Activated T-cell treated with anti-CD3 and anti-CD28 coated beads, Interleukin-2, amount 50 U/mL, for 72 hours (primary cell): ENCODE results near the gene KIAA1217. TPM values are rescaled to one million over a fixed set of nuclear protein-coding genes. Genes with fewer than 3 reads are reported as not detected.

ENCODE experiments used
- ATAC-seq, 2 donors: fragments of 150-1000 bp; cut with Tn5 transposase; replicated peaks in 1 of 2; 2 replicates each; pipeline ENCODE4 v1.10.0; 2021; ENCODE audit warnings: moderate library complexity in 2 of 2, mild to moderate bottlenecking in 1 of 2
- DNase-seq, 2 donors: peaks; one replicate each; pipeline ENCODE4 v3.0.0; 2021 to 2022; ENCODE audit warnings: mixed read lengths in 1 of 2
- H3K27ac Mint-ChIP-seq: one replicate; pipeline ENCODE4 v1.8.0; 2022; ENCODE audit warnings: mild to moderate bottlenecking, moderate library complexity, mixed read lengths
- H3K27me3 Mint-ChIP-seq: one replicate; pipeline ENCODE4 v1.8.0; 2022; ENCODE audit warnings: low read depth, mixed read lengths
- H3K36me3 Mint-ChIP-seq, 2 donors: one replicate each; pipeline ENCODE4 v1.8.0; 2022; ENCODE audit warnings: mixed read lengths in 2 of 2, mild to moderate bottlenecking in 1 of 2; ENCODE audit not compliant: insufficient read depth in 2 of 2
- H3K4me1 Mint-ChIP-seq: one replicate; pipeline ENCODE4 v1.8.0; 2022; ENCODE audit warnings: low read depth, mixed read lengths
- H3K4me3 Mint-ChIP-seq, 2 donors: one replicate each; pipeline ENCODE4 v1.8.0; 2022; ENCODE audit warnings: mild to moderate bottlenecking in 2 of 2, mixed read lengths in 2 of 2, moderate library complexity in 2 of 2
- H3K9me3 Mint-ChIP-seq, 2 donors: one replicate each; pipeline ENCODE4 v1.8.0; 2022; ENCODE audit warnings: mixed read lengths in 2 of 2
- total RNA-seq, 2 donors: library from RNA; stranded (reverse); gene quantifications; one replicate each; pipeline ENCODE4 v1.2.3, GENCODE V29; 2022

Gene KIAA1217
- total RNA-seq, 2 donors from 2014 or later, result 0.60 to 0.84 TPM

- Mint-ChIP-seq H3K4me3 (no peak overlapping the region), H3K36me3 (no peaks in the 10 kb centered on the region), H3K27me3 (peaks cover 4% of the 10 kb centered on the region), H3K4me1 (no peaks in the 10 kb centered on the region), H3K9me3 (no peaks in the 10 kb centered on the region), H3K27ac (no peak overlapping the region)
- no peak for DNase-seq
- ATAC-seq, result no peak
Observed at GRCh38 chr10:24193330-24193729, 15.6 kb upstream of the KIAA1217 start.

DNA sequence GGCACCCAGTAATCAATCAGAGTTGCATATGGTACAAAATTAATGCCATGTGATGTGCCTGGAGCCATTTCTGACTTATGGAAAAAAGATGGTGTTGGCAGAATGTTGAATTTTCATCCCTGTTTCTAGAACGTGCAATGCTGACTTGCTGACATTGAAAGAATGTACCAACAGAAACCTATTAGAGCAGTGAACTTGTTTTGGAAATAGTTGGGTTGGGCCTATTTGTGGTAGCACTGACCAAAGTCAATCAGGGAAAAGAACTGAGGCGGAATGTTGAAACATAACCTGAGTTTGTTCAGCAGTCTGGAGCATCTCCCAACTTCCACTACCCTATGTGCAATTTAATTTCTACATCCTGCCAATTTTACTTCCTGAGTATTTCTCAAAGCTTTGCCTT lies 11.7 kb upstream of the KIAA1217 start:
- Mint-ChIP-seq H3K27me3 (peaks cover 3% of the 10 kb centered on the region), H3K4me3 (no peak overlapping the region), H3K9me3 (no peaks in the 10 kb centered on the region), H3K27ac (no peak overlapping the region), H3K4me1 (no peaks in the 10 kb centered on the region), H3K36me3 (no peaks in the 10 kb centered on the region)
- no peak for ATAC-seq
- DNase-seq, result no peak

- H3K4me1 Mint-ChIP-seq, result peaks cover 12% of the 10 kb centered on the region
- peaks cover 37% of the 10 kb centered on the region for H3K27me3 Mint-ChIP-seq
- no peaks in the 10 kb centered on the region for H3K36me3 Mint-ChIP-seq
- H3K9me3 Mint-ChIP-seq, result no peaks in the 10 kb centered on the region
- DNase-seq (no peak), ATAC-seq (no peak)
- no peak overlapping the region for H3K27ac Mint-ChIP-seq
- H3K4me3 Mint-ChIP-seq, result no peak overlapping the region
Observed at GRCh38 chr10:24201503-24202180, 7.3 kb upstream of the KIAA1217 start.

DNA sequence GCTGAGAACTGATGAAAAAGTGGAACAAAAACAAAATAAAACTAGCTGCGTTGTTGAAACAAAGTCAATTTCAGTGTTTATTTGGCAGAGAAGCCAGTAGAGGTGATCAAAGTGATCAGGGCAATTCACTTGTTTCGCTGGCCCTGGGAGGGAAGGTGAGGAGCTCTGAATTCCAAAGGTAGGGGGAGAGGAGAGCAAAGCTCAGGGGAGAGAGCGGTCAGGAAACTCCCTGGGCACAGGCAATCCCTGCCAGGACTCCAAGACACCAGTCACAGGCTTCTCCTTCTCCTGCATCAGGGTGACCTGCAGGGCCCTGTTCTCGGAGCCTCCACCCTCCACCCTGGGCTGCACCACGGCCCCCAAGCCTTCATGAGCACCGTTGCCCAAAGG lies 6.8 kb upstream of the KIAA1217 start:
- no peaks in the 10 kb centered on the region for H3K9me3 Mint-ChIP-seq
- ATAC-seq (no peak), DNase-seq (no peak)
- H3K4me1 Mint-ChIP-seq, result peaks cover 12% of the 10 kb centered on the region
- no peak overlapping the region for H3K27ac Mint-ChIP-seq
- no peak overlapping the region for H3K4me3 Mint-ChIP-seq
- peaks cover 43% of the 10 kb centered on the region for H3K27me3 Mint-ChIP-seq
- H3K36me3 Mint-ChIP-seq, result no peaks in the 10 kb centered on the region

GRCh38 chr10:24205821-24206220 lies 3.1 kb upstream of the KIAA1217 start:
- Mint-ChIP-seq H3K9me3 (no peaks in the 10 kb centered on the region), H3K4me3 (peak overlapping the region in 1 of 2 donors; percentile 51)
- ATAC-seq, result peak in 1 of 2 donors; percentile 24

DNA sequence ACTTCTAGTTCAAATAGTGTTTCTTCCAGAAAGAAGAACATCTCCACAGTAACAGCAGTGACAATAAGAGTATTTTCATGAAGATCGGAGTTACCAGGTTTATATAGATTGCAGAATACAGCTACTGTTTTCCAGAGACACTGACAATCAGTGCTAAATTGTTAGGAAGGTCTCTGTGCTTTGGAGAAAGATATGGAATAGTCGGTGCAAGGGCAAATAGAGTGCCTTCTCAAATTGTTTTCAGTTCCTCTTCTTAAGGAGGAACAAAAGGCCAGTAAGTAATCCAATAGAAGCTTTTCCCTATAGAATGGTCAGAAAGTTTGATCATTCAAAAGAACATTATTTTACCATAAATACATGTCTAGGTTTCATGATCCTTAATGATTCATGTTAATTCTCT lies 2.6 kb upstream of the KIAA1217 start:
- Mint-ChIP-seq H3K4me3 (peak overlapping the region in 1 of 2 donors; percentile 51), H3K27me3 (peaks cover 68% of the 10 kb centered on the region), H3K27ac (peak overlapping the region; percentile 73), H3K4me1 (peaks cover 44% of the 10 kb centered on the region), H3K36me3 (peaks cover 3 to 4% of the 10 kb centered on the region in 2 donors), H3K9me3 (no peaks in the 10 kb centered on the region)
- DNase-seq (no peak), ATAC-seq (no peak)

More at GRCh38 chr10:24205821-24206220, 3.1 kb upstream of the KIAA1217 start:
- H3K36me3 Mint-ChIP-seq, result peaks cover 3 to 4% of the 10 kb centered on the region in 2 donors
- peaks cover 63% of the 10 kb centered on the region for H3K27me3 Mint-ChIP-seq
- H3K27ac Mint-ChIP-seq, result peak overlapping the region; percentile 73
- peaks cover 42% of the 10 kb centered on the region for H3K4me1 Mint-ChIP-seq
- DNase-seq, result no peak

DNA sequence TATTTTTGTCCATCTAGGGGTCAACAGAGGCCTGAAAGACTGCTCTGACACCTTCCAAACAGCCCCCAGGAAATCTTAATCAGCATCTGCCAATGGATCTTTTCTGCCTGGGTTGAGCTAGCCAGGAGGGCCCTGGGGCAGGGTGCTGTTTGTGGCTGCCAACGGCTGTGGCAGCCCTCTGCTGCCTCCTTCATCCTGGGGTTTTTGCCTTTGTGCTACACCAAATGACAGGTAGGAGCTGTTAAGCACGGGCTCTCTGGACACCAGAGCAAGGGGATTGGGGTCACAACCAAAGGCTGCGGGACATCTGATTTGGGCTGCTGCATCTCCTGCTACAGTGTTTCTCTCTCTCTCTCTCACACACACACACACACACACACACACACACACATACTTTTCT lies 2.0 kb upstream of the KIAA1217 start:
- no peak for ATAC-seq
- peaks cover 3 to 4% of the 10 kb centered on the region in 2 donors for H3K36me3 Mint-ChIP-seq
- H3K27me3 Mint-ChIP-seq, result peaks cover 72% of the 10 kb centered on the region
- no peaks in the 10 kb centered on the region for H3K9me3 Mint-ChIP-seq
- H3K4me3 Mint-ChIP-seq, result no peak overlapping the region
- no peak for DNase-seq
- H3K27ac Mint-ChIP-seq, result no peak overlapping the region
- H3K4me1 Mint-ChIP-seq, result peaks cover 44% of the 10 kb centered on the region

GRCh38 chr10:24207341-24207740 lies 1.6 kb upstream of the KIAA1217 start:
- Mint-ChIP-seq H3K4me3 (no peak overlapping the region), H3K27me3 (peaks cover 72% of the 10 kb centered on the region), H3K36me3 (peaks cover 3 to 4% of the 10 kb centered on the region in 2 donors), H3K27ac (no peak overlapping the region), H3K9me3 (no peaks in the 10 kb centered on the region), H3K4me1 (peaks cover 44% of the 10 kb centered on the region)
- no peak for DNase-seq
- no peak for ATAC-seq

- no peak for ATAC-seq
- H3K4me3 Mint-ChIP-seq, result peak overlapping the region; percentile 87 to 89
Observed at GRCh38 chr10:24207781-24208611, 942 bp upstream of the KIAA1217 start.

DNA sequence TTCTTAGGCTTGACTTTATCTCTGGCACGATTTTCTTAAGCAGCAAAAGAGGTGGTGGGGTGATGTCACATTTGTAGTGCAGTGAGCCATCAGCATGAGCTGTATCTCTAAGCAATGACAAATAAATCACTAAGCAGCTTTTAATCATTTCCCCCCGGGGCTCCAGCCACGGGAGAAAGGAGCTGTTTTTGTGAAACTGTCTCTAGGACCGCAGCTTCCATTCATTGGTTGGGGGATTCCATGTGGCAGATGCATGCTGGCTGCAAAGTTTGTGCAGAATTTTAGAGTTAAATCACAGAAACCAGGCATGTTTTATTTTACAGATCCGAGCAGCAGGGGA lies 464 bp downstream of the KIAA1217 start:
- DNase-seq (peak; percentile 64 to 73), ATAC-seq (peak; percentile 81)
- peaks cover 44% of the 10 kb centered on the region for H3K4me1 Mint-ChIP-seq
- peaks cover 53% of the 10 kb centered on the region for H3K27me3 Mint-ChIP-seq
- peak overlapping the region; percentile 87 to 89 for H3K4me3 Mint-ChIP-seq
- H3K9me3 Mint-ChIP-seq, result no peaks in the 10 kb centered on the region
- peak overlapping the region; percentile 85 for H3K27ac Mint-ChIP-seq
- peaks cover 3 to 4% of the 10 kb centered on the region in 2 donors for H3K36me3 Mint-ChIP-seq

More at GRCh38 chr10:24207781-24208611, 942 bp upstream of the KIAA1217 start:
- Mint-ChIP-seq H3K27ac (no peak overlapping the region), H3K36me3 (peaks cover 3 to 4% of the 10 kb centered on the region in 2 donors), H3K27me3 (peaks cover 67% of the 10 kb centered on the region), H3K4me1 (peaks cover 44% of the 10 kb centered on the region), H3K9me3 (no peaks in the 10 kb centered on the region)
- no peak for DNase-seq

DNA sequence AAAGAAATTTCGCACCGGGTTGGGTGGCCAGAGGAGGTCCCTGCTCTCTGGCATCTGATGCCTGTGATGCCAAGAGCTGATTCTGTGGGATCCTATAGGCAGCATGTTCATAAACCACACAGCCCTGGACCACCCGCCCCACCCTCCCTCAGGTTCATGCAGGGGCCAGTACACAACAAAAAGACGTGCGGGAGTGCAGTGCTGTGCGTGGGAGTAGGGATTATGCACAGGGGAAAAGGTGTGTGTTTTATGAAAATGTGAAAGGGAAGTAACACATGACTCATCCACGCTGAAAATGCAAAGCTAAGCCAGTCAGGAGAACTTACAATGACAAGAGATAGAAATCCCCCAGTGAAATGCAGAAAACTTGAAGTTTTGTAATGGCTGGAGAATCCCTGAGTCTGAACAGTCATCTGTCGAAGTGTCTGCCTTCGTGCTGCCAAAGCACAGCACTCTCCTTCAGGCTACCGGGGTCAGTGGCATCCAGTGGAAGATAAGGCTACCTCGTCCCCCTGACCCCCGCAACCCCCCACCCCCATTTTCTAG lies 1.1 kb downstream of the KIAA1217 start:
- H3K4me1 Mint-ChIP-seq, result peaks cover 44% of the 10 kb centered on the region
- ATAC-seq (peak; percentile 73 to 77), DNase-seq (peak; percentile 53 to 68)
- H3K9me3 Mint-ChIP-seq, result no peaks in the 10 kb centered on the region
- peaks cover 3 to 4% of the 10 kb centered on the region in 2 donors for H3K36me3 Mint-ChIP-seq
- H3K4me3 Mint-ChIP-seq, result peak overlapping the region; percentile 87 to 89
- peaks cover 49% of the 10 kb centered on the region for H3K27me3 Mint-ChIP-seq
- peak overlapping the region; percentile 17 for H3K27ac Mint-ChIP-seq

GRCh38 chr10:24210501-24210900 lies 1.6 kb downstream of the KIAA1217 start:
- no peak overlapping the region for H3K4me3 Mint-ChIP-seq
- DNase-seq, result no peak
- H3K9me3 Mint-ChIP-seq, result no peaks in the 10 kb centered on the region
- H3K4me1 Mint-ChIP-seq, result peaks cover 42% of the 10 kb centered on the region
- H3K36me3 Mint-ChIP-seq, result peaks cover 3 to 4% of the 10 kb centered on the region in 2 donors
- no peak overlapping the region for H3K27ac Mint-ChIP-seq
- H3K27me3 Mint-ChIP-seq, result peaks cover 51% of the 10 kb centered on the region
- ATAC-seq, result no peak

- DNase-seq, result no peak
- H3K4me3 Mint-ChIP-seq, result no peak overlapping the region
- peaks cover 36% of the 10 kb centered on the region for H3K27me3 Mint-ChIP-seq
- no peak for ATAC-seq
- H3K4me1 Mint-ChIP-seq, result peaks cover 25% of the 10 kb centered on the region
- no peaks in the 10 kb centered on the region for H3K9me3 Mint-ChIP-seq
- no peak overlapping the region for H3K27ac Mint-ChIP-seq
- peaks cover 2 to 3% of the 10 kb centered on the region in 2 donors for H3K36me3 Mint-ChIP-seq
Observed at GRCh38 chr10:24213266-24213665, 4.3 kb downstream of the KIAA1217 start.
